SK-N-MC (cell line): ENCODE data around the gene RXFP3.

ENCODE experiments used
- EZH2 ChIP-seq: fragments of 200-600 bp; sonication (generic); IDR thresholded peaks from one replicate; pipeline ENCODE4 v1.6.1; 2017; ENCODE audit warnings: antibody characterized with exemption
- FOXP2 ChIP-seq: optimal IDR thresholded peaks from 2 replicates; pipeline ENCODE3; 2011; ENCODE audit warnings: mild to moderate bottlenecking, moderate library complexity; ENCODE audit not compliant: insufficient read depth; ENCODE audit errors: extremely low read length, control extremely low read depth
- POLR2AphosphoS5 ChIP-seq: IDR thresholded peaks from 2 replicates; pipeline ENCODE4 v1.6.1; 2012; ENCODE audit warnings: mild to moderate bottlenecking, low read depth, low read length, borderline replicate concordance

DNA sequence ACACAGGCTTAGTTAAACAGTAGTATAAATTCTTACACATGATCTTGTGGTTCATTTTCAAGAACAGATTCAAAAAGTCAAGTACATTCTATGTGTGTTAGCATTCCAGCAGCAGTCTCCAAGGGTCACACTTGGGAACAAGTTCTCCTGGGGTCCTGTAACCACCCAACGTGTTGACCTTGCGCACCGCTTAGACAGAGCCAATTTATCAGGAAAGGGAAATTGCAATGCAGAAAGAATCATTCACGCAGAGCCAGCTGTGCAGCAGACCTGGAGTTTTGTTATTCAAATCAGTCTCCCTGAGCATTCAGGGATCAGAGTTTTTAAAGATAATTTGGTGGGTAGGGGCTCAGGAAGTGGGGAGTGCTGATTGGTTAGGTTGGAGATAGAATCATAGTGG is 8.5 kb upstream of the RXFP3 start:
- no peak for TF ChIP-seq POLR2AphosphoS5
- no peak for TF ChIP-seq EZH2
- no peak for TF ChIP-seq FOXP2
